Posterior cingulate gyrus (tissue), 11 donors: ENCODE data around the gene TET1.
"Not testable (repeated sequence)": the region's sequence is repeated elsewhere in the genome, so short reads cannot be mapped to it uniquely, and the experiment has no call there.

Experiments
- DNase-seq, 10 donors: peaks; one replicate each; pipeline versions ENCODE4 v3.0.0 to v3.0.0-alpha.2; 2020 to 2021; ENCODE audit warnings: mixed read lengths in 3 of 10
- intact Hi-C: fragments of 100-400 bp; cut with DNase I; formaldehyde crosslinking; loops from one replicate; pipeline ENCODE4 v1.15.1; 2023

TET1 gene

DNA sequence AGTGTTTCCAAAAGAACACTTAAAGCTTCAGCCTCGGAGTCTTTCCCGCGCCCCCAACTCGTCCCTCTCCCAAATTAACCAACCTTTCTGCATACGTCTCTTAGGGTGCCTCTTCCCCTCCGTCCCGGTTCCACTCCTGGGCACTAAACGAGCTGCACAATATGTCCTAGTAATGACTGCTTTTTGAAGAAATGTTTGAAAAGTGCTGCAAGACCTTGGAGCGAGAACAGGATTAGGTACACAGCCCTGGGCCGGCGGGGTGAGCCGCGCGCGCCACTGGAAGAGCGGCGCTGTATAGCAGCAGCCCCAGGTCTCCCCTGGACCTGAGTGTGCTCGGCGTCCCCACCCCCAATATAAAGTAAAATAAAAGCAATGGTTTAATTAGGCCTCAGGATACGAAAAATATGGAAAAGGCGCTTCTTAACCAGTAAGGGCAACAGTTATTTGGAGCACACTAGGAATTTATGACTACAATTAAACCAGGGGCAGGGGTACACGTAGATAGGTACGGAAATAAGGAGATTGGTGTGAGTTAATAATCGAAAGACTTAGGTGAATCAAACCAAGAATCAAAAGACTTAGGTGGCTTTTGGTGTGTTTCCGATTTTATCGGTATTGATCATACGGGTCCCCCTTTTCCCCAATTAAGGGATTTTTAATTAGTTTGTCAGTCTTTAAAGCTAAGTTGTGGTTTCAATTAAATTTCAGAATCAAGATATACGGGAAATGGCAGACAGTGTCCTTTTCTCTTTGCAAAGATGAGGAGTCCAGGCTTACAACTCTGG, 1.9 kb downstream of the TET1 start:
- DNase-seq, result peak in 1 of 10 donors; percentile 23
- intact Hi-C loops, result loop anchor here (5.0 kb wide), 2 partner anchors 35 to 160 kb away; partner anchors contain the start of gene CCAR1

DNA sequence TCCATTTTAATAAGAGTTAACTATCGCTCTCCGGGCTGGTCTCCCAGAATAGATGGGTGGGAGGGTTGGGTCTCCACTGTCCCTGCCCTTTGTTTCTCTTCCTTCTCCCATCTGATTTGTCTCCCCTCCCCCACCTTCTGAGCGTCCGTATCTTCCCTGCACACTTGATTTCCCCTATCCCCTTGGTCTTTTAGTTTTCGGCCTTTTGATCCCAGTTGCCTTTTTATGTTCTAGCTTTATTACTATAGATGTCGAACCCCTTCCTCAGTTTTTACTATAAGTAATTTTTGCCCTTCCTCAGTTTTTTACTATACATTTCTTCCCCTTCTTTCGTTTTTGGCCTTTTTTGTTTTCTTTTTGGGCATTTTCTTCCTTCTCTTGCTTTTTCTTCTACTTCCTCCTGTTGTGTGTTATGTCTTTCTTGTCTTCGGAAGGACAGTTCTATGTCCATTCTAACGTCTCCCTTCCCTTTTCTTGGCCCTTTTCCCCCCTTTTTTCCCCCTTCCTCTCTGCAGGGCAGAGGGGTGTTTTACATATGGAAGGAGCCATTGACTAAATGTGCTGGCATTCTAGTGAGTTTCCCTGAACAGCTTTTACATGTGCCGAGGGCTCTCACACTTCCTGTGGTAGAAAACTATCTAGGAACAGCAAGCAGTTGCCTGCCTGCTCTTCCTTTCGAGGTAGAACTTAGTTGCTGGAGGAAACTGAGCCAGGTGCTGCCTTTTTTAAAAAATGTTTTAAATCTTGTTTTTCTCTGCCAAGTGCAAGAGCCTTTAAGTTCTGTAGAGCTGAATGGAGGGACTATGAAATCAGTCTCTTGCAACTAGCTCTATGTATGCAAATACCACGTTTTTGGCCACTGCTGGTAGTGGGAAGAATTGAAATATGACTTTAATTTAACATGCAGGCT, 2.8 kb downstream of the TET1 start:
- intact Hi-C loops, result loop anchor here (5.0 kb wide), 2 partner anchors 34 to 159 kb away; partner anchors contain the start of gene CCAR1
- DNase-seq, result no peak

DNA sequence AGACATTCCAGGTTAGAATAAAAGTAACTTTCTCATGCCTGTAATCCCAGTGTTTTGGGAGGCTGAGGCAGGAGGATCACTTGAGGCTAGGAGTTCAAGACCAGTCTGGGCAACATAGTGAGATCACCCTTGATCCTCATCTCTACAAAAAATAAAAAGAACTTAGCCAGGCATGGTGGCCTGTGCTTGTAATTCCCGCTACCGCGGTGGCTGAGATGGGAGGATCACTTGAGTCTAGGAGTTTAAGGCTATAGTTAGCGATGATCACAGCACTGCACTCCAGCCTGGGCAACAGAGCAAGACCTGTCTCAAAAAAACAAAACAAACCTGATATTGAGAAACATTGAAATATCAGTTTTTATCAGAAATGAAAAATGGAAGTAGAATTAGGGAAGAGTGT, 4.6 kb downstream of the TET1 start:
- intact Hi-C loops, result loop anchor here (5.0 kb wide), 2 partner anchors 33 to 158 kb away; partner anchors contain the start of gene CCAR1
- no peak for DNase-seq

DNA sequence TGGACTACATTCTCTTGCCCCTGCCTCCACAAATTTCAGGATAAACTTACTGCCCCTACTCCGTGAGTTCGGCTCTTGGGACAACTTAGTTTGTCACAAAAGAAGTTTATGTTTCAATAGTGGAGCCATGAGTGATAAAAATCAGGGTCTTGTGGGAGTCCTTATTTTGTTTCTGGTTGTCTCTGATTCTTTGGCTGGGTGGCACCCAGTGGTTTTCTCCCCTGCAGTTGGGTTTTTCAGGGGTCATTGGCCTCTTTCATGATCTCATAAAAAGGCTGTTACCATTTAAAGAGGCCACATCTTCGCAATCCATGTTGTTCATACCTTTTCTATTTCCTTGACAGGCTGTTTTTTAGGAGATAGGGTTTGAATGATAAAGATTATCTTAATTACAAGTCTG, 5.5 kb downstream of the TET1 start:
- no peak for DNase-seq
- intact Hi-C loops, result no loop called here

DNA sequence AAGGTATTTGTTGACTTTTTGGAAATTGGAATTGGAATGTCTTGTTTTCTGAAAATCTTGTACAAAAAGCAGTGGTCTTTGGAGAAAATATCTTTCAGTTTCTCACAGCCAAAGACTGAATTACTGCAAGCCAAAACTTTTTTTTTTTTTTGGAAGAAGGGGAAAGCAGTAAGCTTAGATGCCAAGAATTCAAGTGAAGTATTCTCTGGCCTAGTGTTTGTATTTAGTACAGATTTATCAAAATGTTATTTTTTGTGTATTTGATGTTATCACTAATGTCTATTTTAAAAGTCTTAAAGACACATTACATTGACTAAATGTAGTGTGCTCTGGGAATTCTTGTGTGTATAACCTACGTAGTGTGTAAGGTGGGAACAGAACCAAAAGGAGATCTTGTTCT, 6.2 kb downstream of the TET1 start:
- intact Hi-C loops, result no loop called here
- DNase-seq, result no peak

DNA sequence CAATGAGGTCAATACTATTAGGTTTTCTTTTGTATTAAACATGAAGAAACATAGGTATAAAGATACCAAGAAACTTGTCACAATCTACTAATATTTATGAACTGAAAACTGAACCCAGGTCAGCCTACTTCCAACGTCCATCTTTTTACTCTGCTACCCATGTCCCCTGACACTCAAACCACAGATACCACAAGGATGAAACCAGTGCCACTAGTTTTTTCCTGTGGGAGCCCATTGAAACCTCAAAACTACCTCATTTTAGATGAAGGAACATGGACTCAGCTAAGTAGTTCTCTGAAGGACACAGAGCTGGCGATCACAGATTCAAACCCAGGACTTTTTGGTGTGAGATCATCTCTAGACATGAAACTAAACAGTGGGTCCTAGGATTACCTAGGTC, 6.8 kb downstream of the TET1 start:
- intact Hi-C loops, result no loop called here
- no peak for DNase-seq

DNA sequence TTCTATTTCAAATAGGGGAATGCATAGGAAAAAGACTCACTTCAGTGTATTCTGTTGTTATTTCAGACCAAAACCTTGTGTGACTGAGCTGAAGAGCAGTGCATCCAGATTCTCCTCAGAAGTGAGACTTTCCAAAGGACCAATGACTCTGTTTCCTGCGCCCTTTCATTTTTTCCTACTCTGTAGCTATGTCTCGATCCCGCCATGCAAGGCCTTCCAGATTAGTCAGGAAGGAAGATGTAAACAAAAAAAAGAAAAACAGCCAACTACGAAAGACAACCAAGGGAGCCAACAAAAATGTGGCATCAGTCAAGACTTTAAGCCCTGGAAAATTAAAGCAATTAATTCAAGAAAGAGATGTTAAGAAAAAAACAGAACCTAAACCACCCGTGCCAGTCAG, 12.0 kb downstream of the TET1 start:
- DNase-seq, result no peak
- intact Hi-C loops, result no loop called here

DNA sequence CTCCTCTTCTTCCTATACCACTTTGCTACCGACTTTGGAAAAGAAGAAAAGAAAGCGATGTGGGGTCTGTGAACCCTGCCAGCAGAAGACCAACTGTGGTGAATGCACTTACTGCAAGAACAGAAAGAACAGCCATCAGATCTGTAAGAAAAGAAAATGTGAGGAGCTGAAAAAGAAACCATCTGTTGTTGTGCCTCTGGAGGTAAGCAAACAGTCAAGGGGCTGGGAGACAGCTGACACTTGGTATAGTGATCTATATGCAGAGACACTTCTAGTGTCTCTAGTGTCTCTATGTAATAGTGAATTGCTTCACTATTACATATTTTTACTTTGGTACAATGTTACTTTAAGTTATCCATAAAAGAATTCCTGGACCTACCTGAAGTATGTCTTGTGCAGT, 13.9 kb downstream of the TET1 start:
- intact Hi-C loops, result no loop called here
- no peak for DNase-seq

DNA sequence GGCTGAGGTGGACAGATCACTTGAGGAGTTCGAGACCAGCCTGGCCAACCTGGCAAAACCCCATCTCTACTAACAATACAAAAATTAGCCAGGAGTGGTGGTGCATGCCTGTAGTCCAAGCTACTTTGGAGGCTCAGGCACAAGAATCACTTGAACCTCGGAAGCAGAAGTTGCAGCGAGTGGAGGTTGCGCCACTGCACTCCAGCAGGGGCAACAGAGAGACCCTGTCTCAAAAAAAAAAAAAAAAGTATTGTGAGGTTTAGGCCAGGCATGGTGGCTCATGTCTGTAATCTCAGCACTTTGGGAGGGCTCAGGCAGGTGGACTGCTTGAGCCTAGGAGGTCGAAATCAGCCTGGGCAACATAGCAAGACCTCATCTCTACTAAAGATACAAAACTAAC, 16.0 kb downstream of the TET1 start:
- intact Hi-C loops, result no loop called here
- no peak for DNase-seq

DNA sequence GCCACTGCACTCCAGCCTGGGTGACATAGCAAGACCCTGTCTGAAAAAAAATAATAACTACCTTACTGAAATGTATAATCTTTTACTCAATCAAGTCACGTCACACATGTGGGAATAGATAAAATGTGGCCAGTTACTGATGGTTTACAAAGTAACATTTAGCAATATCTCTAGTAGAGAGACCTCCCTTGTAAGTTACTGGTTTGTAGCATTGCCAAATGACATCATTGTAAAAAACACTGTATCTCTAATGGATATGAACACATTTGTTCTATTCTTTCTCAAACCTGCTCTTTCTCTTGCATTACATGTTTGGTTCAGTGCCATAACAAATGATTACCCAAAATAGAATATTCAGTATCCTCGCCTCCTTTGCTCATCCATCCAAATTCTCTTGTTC, 18.8 kb downstream of the TET1 start:
- intact Hi-C loops, result no loop called here
- no peak for DNase-seq

DNA sequence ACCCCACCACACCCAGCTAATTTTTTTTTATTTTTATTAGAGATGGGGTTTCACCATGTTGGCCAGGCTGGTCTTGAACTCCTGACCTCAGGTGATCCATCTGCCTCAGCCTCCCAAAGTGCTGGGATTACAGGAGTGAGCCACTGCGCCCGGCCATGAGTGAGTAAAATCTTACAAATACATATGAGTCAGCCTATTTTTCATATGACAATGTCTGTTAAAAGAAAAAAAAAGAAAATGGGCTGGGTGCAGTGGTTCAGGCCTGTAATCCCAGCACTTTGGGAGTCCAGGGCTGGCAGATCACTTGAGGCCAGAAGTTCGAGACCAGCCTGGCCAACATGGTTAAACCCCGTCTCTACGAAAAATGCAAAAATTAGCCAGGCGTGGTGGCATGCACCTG, 24.1 kb downstream of the TET1 start:
- intact Hi-C loops, DNase-seq: not testable (repeated sequence)

DNA sequence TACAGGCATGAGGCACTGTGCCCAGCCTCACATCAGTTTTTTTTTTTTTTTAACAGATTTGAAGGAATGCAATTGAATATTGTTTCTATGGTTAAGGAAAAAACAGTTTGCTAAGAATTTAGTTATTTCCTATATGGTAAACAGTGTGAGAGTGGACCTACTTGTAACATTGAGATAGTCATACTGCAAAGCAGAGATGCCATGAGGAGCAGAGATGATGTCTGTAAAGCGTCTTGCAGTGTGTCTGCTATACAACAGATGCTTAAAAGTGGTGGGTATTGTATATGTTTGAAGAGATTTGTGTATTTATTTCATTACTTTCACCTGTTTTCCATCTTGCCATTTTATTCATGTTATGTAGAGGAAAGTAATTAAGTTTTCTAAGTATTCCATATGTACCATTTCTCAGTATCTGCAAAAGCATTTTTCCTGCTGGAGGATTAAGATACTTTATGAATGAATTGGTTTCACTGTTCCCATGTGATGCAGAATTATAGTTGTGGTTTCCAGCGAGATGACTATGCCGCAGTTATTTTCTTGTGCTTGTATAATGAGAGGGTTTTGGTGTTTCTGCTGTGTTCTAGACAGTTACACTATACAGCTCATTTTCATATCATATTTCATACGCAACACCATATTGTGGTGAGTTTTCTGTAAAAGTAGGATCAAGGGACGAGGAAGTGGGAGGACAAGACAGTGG, 26.6 kb downstream of the TET1 start:
- intact Hi-C loops, result no loop called here
- DNase-seq, result no peak

DNA sequence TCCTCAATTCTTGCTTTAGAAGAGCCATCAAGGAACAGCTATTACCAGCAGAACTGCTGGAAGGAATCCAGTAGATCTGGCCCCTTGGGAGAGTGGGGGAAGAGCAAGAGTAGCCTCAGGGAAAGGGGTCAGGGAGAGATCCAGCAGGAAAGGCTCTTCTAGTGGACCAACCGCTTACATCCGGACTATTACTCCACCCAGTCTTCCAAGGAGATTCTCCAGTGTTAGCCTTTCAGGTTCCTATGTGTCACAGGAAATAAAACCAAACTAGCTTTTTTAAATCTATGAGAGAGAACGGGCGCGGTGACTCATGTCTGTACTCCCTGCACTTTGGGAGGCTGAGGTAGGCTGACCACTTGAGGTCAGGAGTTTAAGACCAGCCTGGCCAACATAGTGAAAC, 34.3 kb downstream of the TET1 start:
- DNase-seq, result no peak
- intact Hi-C loops, result no loop called here

DNA sequence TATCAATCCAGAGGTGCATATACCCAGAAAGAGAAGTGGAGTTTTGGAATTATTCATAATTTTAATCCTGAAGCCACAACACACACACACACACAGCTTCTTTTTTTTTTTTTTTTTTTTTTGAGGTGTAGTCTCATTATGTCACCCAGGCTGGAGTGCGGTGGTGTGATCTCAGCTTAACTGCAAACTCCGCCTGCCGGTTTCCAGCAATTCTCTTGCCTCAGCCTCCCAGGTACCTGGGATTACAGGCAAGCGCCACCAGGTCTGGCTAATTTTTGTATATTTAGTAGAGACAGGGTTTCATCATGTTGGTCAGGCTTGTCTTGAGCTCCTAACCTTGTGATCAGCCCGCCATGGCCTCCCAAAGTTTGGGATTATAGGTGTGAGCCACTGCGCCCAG, 35.4 kb downstream of the TET1 start:
- DNase-seq, result no peak
- intact Hi-C loops, result loop anchor here (5.0 kb wide), 1 partner anchor 33 kb away; the partner anchor contains the start of gene TET1

DNA sequence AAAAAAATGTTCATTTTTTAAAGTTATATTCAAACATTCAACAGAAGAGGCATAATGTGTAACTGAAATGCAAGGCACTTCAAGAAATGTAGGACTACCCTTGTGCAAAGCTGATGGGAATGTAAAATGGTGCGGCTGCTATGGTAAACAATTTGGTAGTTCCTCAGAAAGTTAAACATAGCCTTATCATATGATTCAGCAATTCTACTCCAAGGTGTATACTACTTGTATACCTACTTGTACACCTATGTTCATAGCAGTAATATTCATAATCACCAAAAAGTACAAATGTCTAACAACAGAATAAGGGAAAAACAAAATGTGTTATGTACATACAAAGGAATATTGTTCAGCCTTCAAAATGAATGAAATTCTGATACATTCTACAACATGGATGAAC, 37.3 kb downstream of the TET1 start:
- no peak for DNase-seq
- intact Hi-C loops, result loop anchor here (5.0 kb wide), 1 partner anchor 35 kb away; the partner anchor contains the start of gene TET1

DNA sequence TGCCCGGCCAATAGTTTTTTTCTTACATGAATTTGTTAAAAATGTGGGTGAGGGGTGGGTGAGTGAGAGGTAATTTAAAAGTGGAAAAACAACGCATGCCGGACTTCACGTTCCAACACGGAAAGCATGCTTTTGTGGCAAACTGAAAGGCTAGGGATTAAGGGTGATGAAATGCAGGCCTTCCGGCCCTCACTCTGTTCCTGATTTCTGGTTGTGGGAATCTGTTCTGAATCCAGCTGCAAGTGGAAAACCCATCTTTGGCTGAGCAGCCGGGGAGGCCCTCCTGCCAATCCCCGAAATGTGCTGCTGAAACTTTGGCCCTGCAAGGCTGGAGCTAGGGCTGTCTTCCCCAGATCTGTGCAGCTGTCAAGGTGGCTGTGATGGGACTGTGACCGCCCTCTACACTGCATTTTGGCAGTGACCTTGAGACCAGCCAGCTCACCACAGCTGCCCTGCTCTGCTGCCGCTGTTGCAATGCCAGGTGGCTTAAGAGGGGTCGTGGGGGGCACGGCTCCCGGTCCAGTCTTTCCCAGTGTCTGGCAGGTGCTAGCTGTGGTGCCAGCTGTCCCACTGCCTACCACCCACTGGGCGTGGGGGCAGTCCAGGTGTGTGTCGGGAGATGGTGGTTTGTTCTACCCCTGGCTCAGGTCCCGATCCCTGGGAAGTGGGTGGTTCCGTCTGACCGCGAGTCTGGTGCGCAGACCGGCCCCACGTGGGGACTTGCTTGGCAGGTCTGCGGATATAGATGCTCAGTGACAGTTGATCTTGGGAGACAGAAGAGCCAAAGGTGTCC, 39.0 kb downstream of the TET1 start:
- DNase-seq, result peak in 9 of 10 donors; percentile 27 to 90 (median 37)
- intact Hi-C loops, result loop anchor here (5.0 kb wide), 1 partner anchor 37 kb away; the partner anchor contains the start of gene TET1

DNA sequence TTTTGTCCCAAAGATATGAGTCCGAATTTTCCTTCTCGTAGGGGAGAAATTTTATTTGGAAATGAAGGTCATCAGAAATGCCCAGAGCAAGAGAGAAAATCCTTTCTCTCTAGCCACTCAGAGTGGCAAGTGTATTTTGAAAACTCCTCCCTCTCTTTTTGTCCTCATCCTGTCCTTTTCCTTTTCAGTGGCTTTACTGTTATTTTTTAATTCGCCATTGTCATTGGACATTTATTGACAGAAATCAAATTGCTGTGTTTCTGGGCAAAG, 39.6 kb downstream of the TET1 start:
- intact Hi-C loops, result loop anchor here (1.0 to 5.0 kb wide), 2 partner anchors 37 to 122 kb away; partner anchors contain the start of genes CCAR1 and TET1
- DNase-seq, result no peak

DNA sequence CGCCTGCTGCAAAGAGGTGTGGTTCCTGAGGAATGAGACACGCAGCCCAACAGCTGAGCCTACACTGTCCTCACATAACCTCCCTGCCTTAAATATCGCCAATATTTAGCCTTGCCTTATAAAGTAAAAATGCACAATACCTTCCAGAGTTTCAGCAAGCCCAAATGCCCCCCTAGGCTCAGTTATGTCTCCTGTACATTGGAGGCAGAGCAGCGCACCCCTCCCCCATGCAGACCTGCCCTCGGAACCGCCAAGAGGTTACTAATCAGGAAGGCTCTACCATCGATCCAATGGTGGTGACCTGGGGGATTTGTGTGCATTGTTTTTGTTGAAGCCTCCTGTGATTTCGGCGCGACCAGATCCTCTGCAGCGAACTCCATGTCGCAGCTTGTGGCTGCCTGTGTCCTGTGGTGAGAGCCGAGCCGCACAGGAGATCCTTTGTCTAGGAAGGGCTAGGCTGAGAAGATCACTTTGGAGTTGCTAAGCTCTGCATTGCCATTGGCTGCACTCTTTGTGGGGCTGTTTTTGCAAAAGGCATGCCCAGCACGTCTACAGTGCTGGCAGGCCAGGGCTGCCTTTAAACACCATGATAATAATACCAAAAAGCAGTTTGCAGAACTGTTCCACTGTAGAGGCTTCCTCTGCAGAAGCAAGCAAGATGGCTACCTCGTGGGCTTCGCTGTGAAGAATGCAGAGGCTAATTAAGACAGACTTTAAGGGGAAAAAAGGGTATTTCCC, 40.1 kb downstream of the TET1 start:
- peak; percentile 75 to 97 (median 81) for DNase-seq
- intact Hi-C loops, result loop anchor here (1.0 kb wide), 1 partner anchor 121 kb away; the partner anchor contains the start of gene CCAR1
